ENCODE measurements around the gene GANC.

GANC gene

DNA sequence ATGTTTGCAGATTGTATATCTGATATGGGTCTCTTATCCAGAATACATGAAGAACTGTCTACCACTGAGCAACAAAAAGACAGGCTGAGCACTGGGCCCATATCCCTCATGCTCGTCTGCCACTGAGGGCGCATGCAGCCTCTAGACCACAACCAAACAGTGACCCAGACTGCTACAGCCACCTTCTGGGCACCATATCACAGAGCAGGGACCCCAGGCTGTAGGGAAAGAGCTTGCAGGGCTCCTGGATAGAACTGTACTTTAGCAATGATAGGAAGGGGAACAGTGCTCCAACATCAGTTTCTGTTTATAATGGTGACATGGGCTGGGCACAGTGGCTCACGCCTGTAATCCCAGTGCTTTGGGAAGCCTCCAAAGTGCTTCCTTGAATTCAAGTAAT lies 40.5 kb downstream of the GANC start (continued):
- TF ChIP-seq, protein P1, sequence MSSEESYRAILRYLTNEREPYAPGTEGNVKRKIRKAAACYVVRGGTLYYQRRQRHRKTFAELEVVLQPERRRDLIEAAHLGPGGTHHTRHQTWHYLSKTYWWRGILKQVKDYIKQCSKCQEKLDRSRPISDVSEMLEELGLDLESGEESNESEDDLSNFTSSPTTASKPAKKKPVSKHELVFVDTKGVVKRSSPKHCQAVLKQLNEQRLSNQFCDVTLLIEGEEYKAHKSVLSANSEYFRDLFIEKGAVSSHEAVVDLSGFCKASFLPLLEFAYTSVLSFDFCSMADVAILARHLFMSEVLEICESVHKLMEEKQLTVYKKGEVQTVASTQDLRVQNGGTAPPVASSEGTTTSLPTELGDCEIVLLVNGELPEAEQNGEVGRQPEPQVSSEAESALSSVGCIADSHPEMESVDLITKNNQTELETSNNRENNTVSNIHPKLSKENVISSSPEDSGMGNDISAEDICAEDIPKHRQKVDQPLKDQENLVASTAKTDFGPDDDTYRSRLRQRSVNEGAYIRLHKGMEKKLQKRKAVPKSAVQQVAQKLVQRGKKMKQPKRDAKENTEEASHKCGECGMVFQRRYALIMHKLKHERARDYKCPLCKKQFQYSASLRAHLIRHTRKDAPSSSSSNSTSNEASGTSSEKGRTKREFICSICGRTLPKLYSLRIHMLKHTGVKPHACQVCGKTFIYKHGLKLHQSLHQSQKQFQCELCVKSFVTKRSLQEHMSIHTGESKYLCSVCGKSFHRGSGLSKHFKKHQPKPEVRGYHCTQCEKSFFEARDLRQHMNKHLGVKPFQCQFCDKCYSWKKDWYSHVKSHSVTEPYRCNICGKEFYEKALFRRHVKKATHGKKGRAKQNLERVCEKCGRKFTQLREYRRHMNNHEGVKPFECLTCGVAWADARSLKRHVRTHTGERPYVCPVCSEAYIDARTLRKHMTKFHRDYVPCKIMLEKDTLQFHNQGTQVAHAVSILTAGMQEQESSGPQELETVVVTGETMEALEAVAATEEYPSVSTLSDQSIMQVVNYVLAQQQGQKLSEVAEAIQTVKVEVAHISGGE (tag by site-specific recombination; conservative IDR thresholded peaks at IDR 0.05; ENCODE audit: low read depth), result no peak
- TF ChIP-seq ZNF768 (tag by site-specific recombination; IDR thresholded peaks at IDR 0.05), result no peak
- TF ChIP-seq ZNF660 (tag by site-specific recombination; IDR thresholded peaks at IDR 0.05), result no peak
- no peak for TF ChIP-seq EGR2 (tag by site-specific recombination; IDR thresholded peaks at IDR 0.05; ENCODE audit: low read depth)
- TF ChIP-seq ZBTB44 (tag by site-specific recombination; IDR thresholded peaks at IDR 0.05), result no peak
- no peak for TF ChIP-seq ZNF777 (tag by site-specific recombination; IDR thresholded peaks at IDR 0.05; ENCODE audit: borderline replicate concordance)
- TF ChIP-seq ZNF138 (tag by site-specific recombination; IDR thresholded peaks at IDR 0.05; ENCODE audit: borderline replicate concordance), result no peak
- TF ChIP-seq GLI4 (tag by site-specific recombination; IDR thresholded peaks at IDR 0.05), result no peak
- TF ChIP-seq PRDM4 (tag by site-specific recombination; IDR thresholded peaks at IDR 0.05), result no peak
- TF ChIP-seq ZNF529 (tag by site-specific recombination; IDR thresholded peaks at IDR 0.05; ENCODE audit: insufficient replicate concordance), result no peak
- TF ChIP-seq GLIS1 (tag by site-specific recombination; IDR thresholded peaks at IDR 0.05), result no peak
- no peak for TF ChIP-seq ZNF621 (tag by site-specific recombination; IDR thresholded peaks at IDR 0.05)
- no peak for TF ChIP-seq ZNF16 (tag by site-specific recombination; IDR thresholded peaks at IDR 0.05; ENCODE audit: low read depth)

DNA sequence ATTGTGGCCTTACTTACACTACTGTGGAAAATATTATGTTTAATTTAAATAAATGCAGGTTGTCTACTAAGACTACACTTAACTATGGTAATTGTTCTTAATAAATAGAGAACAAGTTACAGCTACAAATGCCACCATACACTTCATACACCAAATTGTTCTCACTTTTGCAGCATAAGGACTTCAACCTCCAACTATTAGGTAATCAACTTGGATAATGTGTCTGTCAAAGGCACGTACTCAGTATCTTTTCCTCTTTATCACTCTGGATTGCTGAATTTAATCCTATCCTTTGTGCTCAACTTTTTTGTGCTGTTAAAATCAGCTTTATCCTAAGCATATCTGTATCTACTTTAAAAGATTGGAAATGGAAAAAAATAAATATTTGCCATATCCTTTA lies 41.8 kb downstream of the GANC start:
- POLR2A ChIA-PET, result no interaction called here
- Histone ChIP-seq H3K4me3 (ENCODE audit: low read depth, low read length) (no peak overlapping the region), H3K27ac (ENCODE audit: extremely low read depth, low read depth, low read length) (no peak overlapping the region), H3K9me3 (ENCODE audit: control insufficient read depth, insufficient read depth, low read depth, low read length) (no peaks in the 10 kb centered on the region), H3K4me1 (ENCODE audit: control insufficient read depth, insufficient read depth, low read length) (no peaks in the 10 kb centered on the region), H3K36me3 (ENCODE audit: control insufficient read depth in 2 of 2, insufficient read depth in 1 of 2, low read length in 2 of 2) (peaks cover 0 to 8% of the 10 kb centered on the region in 2 experiments; a peak in 1 of 3 replicates)
- CTCF ChIA-PET, result no interaction called here
- TF ChIP-seq ZNF623 (tag by site-specific recombination; IDR thresholded peaks at IDR 0.05), result no peak
- TF ChIP-seq ZNF112 (tag by site-specific recombination; IDR thresholded peaks at IDR 0.05), result no peak
- no peak for TF ChIP-seq ZNF76 (tag by site-specific recombination; IDR thresholded peaks at IDR 0.05; ENCODE audit: borderline replicate concordance, low read depth)
- no peak for TF ChIP-seq ZNF513 (tag by site-specific recombination; IDR thresholded peaks at IDR 0.05)
- no peak for TF ChIP-seq ZNF19 (tag by site-specific recombination; IDR thresholded peaks at IDR 0.05; ENCODE audit: low read depth)
- TF ChIP-seq ZNF223 (tag by site-specific recombination; IDR thresholded peaks at IDR 0.05), result no peak
